Measurements from ENCODE around the gene HARBI1.

DNA sequence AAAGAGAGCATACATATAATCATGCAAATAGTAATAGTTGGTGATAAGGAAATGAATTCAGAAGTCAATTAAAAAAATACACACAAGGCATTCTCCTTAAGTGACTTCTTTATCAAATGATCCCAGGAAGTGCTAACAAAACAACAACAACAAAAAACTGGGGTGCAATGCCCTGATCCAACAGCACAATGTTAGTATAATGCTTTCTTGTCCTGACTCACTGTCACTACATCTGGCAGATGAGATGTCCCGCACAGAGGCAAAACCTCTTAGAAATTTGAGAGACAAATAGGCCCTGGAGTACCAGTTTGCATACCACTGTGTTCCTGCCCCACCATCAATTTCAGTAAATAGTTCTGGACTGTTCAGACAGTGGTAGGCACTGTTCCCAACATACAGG, 12.2 kb downstream of the HARBI1 start:
- TF ChIP-seq SIN3B (IDR thresholded peaks at IDR 0.05; ENCODE audit: low read depth) (no peak), RAD21 (CRISPR knock-in tag; conservative IDR thresholded peaks at IDR 0.05 in 1 of 2, IDR thresholded peaks at IDR 0.05 in 1 of 2) (no peak), ESRRA (IDR thresholded peaks at IDR 0.05; ENCODE audit: borderline replicate concordance, low read depth) (no peak), ZNF143 (CRISPR knock-in tag; IDR thresholded peaks at IDR 0.05) (no peak), JUNB (CRISPR knock-in tag; conservative IDR thresholded peaks at IDR 0.05) (no peak), TAF1 (IDR thresholded peaks at IDR 0.05; ENCODE audit: control insufficient read depth, extremely low read depth, insufficient read depth, low read length, severe bottlenecking) (no peak), POLR2B (IDR thresholded peaks at IDR 0.05; ENCODE audit: low read depth, partially characterized antibody) (no peak), FOS (IDR thresholded peaks at IDR 0.05; ENCODE audit: extremely low read depth, insufficient read length) (no peak), GATA2 (CRISPR knock-in tag; IDR thresholded peaks at IDR 0.05) (no peak), SIX5 (IDR thresholded peaks at IDR 0.05; ENCODE audit: borderline replicate concordance in 1 of 2, insufficient read depth in 1 of 2, low read depth in 1 of 2, low read length in 2 of 2) (no peak), CXXC5 (CRISPR knock-in tag; IDR thresholded peaks at IDR 0.05) (no peak), HDAC2 (IDR thresholded peaks at IDR 0.05) (no peak)
- TF ChIP-seq, protein P1, sequence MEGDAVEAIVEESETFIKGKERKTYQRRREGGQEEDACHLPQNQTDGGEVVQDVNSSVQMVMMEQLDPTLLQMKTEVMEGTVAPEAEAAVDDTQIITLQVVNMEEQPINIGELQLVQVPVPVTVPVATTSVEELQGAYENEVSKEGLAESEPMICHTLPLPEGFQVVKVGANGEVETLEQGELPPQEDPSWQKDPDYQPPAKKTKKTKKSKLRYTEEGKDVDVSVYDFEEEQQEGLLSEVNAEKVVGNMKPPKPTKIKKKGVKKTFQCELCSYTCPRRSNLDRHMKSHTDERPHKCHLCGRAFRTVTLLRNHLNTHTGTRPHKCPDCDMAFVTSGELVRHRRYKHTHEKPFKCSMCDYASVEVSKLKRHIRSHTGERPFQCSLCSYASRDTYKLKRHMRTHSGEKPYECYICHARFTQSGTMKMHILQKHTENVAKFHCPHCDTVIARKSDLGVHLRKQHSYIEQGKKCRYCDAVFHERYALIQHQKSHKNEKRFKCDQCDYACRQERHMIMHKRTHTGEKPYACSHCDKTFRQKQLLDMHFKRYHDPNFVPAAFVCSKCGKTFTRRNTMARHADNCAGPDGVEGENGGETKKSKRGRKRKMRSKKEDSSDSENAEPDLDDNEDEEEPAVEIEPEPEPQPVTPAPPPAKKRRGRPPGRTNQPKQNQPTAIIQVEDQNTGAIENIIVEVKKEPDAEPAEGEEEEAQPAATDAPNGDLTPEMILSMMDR (IDR thresholded peaks at IDR 0.05 in 2 of 3, conservative IDR thresholded peaks at IDR 0.05 in 1 of 3; ENCODE audit: insufficient read depth in 2 of 3, low read depth in 1 of 3, low read length in 3 of 3): no peak

Measured in K562 (cell line).